Stimulated activated CD4-positive, alpha-beta T cell treated with anti-CD3 and anti-CD28 coated beads, Interleukin-2, amount 100 ng/mL, for 24 hours (primary cell): Measurements from ENCODE around the gene GNPDA1.
A peak's percentile ranks its signal among the peaks of the same experiment; 100 is the strongest.

Experiments
- DNase-seq, 2 donors: peaks; one replicate each; pipeline ENCODE4 v3.0.0-alpha.2; 2020

The GNPDA1 gene

DNA sequence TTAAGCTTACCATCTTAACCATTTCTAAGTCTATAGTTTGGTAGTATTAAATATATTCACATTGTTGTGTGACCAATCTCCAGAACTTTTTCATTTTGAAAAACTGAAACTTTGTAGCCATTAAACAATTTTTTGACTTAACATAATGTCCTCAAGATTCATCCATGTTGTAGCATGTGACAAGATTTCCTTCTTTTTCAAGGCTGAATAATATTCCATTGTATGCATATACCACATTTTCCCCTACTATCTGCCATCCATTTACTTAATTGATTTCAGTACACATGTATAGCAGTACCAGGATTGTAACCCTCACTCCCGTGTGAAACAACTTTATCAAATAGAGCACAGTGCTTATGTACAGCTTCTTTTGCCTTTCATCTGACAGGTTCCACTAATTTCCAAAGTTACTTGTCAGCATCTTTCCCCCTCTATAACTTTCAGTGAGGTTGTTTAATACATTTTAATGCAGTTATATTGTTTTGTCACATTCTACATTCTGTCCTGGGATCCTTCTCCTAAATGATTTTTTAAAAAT lies 7.4 kb upstream of the GNPDA1 start:
- DNase-seq: no peak

DNA sequence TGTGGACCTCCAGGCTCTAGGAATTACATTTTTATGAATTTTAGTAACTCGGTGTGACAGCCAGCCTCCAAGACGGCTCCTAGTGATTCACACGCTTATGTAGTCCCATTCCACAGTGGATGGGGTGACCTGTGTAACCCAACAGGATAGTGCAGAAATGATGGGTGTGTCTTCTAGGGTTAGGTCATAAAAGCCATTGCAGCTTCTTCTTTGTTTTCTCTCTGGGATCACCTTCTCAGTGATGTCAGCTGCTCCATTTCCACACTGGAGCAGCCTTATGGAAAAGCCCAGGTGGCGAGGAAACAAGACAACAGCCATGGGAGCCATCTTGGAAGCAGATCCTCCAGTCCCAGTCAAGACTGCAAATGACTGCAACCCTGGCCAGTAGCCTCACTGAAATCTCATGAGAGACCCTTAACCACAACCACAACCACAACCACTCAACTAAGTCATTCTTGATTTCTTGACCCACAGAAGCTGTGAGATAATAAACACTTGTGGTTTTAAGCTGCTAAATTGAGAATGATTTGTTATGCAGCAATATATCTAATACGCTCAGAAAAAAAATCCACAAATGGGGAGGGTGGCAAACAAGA lies 5.1 kb upstream of the GNPDA1 start:
- no peak for DNase-seq

DNA sequence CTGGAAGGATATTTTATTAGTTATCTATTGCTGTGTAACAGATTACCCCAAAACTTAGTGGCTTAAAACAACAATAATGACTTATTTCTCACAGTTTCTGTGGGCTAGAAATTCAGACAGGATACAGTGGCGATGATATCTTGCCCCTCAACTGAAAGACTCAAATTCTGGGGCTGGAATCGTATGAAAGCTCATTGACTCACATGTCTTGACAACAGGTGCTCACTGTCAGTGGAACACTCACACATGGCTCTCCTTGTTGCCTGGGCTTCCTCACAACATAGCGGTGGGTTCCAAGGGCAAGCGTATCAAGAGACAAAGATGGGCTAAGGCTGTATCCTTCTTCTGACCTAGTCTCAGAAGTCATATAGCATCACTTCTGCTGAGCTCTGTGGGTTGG lies 3.7 kb upstream of the GNPDA1 start:
- DNase-seq: peak; percentile 45 to 57

DNA sequence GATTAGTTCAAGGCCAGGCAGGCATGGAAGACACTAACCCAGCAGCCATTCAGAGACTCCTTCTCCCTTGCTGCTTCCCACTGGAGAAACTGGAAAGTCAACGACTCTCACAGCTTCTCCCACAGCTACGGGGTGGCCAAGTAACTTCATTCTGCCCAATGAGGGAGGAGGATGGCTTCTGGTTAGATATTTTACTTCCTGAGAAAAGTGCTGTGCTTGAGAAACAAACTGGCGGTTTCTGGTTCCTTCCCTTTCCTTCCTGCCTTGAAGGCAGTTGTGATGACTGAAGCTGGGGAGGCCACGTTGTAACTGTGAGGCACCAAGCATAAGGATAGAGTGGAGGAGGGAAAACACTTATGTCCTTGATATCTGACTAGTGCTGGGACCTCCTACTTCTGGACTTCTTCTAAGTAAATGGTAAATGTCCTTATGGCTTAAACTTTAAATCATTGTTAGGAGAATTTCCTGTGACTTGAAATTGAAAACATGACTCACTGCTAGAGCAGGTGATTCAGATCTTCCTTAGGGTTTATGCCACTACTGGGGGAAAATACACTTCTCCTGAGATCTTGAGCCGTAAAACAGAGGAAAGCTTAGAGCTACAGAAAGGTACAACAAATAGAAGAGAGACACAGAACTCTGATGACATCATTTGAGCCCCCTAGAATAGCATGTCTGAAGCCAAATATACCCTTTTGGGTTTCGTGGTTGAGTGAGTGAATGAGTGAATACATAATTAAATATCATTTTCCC lies 3.1 kb upstream of the GNPDA1 start:
- peak; percentile 56 to 57 for DNase-seq

DNA sequence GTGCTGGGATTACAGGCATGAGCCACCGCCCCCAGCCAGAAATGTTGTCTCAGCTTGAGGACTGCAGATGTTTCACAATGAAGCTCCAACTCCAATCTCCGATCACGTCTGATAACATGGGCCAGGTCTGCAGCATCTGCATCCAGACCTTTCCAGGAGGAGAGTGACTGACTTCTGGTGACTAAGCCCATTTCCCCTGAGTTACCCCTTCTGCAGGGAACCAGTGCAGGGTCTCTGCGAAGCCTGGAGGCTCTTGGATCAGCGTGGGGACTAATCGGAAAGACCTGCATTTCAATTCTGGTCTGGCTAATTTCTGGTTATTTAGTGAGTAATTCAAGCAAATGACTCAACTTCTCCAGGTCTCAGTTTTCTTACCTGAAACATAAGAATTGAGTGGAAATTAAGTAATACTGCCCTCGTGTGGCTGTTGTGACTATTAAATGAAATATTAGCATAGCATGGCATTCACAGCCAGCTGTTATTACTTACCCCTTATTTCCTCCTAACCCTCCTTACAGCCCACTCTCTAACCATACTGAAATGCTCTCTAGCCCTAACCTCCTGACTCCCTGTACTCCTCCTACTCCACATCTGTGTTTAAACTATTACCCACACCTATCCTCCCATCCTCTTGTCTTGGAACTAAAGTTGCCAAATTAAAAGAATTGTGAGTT lies 2.2 kb upstream of the GNPDA1 start:
- peak; percentile 62 to 64 for DNase-seq

DNA sequence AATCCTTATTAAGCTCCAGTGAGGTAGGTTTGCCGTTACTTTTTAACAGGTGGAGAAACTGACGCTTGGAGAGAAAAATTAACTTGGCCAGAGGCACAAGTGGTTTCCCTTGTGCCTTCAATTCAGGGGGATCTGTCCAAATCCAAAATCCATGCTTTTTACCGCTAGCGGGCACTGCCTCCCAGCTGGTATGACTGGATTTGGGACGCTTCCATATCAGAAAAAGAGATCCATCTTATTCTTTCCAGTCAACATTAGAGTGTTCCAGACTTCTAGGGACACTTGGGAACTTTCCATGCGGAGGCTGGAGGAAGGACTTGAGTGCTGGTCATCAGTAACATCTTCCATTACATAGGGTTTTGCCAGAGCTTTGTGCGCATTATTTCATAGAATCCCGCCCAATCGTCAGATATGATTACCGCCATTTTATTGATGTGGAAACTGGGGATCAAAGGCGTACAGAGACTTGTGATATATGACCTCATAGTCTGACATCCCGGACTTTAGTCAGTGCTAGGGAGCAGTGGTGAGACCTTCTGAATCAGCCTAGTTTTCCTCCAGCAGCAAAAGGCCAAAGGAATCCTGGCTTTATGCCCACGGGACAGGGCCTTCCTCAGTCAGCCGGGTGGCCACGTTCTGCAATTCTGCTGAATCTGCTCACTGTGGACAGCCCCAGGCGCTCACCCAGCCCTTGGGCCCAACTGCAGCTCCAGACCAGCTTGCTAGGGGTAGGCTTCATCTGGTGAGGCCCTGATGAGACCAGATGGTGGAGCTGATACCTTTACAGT lies 1.1 kb upstream of the GNPDA1 start:
- DNase-seq: peak in 1 of 2 donors; percentile 33

DNA sequence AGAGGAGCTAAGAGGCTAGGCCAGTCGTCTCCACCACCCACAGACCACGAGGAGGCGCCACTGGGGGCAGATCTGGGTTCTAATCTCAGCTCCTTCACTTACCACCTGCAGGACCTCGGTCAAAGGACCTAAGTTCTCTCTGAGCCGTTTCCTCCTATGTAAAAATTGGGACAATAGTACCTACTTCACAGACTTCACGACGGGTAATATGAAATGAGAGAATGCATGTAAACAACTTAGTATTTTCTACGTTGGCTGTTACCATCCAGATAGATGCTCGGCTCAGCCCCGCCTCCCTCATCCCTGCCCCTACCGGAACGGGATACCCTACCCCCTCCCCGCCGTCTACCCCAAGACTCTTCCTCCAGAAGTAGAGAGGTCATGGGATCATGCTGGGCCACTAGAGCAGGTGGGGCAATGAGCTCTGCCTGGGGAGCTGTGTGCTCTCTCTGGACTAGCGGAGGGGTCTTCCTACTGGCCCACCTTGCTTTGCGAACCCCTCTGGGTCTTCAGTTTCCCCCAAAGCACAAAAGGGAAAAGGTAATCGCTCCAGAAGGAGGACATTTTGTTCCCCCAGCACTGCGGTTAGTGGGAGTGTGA lies 541 bp downstream of the GNPDA1 start:
- peak; percentile 78 to 81 for DNase-seq

DNA sequence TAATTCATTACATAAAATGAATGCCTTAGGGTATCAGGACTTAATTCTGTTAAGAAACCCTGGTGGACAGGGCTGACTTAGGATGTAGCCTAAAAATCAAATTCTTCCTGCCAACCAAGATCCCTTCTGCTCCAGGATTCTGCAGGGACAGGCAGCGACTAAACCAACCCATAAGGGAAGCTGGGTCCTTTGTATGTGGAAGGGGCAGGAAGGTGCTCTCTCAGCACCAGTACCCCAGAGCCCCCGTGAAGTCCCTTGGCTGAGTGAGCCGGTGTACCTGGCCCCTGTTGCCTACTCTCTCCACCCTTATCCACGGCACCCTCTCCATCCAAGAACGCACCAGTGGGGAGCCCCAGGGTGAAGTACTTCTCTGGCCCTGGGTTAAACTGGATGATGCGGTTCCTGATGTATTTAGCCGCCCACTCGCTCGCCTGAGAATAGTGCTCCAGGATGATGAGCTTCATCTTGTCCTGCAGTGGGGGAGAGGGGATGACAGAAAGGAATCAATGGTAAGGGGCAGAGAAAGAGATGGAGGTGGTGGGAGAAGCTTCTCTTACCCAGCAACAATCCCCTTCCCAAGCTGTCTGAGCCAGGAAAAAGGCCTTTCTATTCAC lies 1.1 kb downstream of the GNPDA1 start:
- DNase-seq: no peak

DNA sequence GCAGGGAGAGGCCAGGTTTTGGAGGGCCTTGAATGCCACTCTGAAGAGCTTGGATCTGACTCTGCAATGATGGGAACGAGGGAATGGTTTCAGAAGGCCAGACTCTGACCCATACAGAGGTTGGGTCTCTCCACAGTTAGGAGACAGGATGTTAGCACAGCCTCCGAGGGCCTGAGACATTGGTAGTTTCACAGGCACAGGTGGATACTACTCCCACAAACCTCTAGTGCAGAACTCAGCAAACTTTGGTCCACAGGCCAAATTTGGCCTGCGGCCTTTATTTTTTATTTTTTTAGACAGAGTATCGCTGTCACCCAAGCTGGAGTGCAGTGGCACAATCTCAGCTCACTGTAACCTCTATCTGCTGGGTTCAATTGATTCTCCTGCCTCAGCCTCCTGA lies 2.9 kb downstream of the GNPDA1 start:
- no peak for DNase-seq

DNA sequence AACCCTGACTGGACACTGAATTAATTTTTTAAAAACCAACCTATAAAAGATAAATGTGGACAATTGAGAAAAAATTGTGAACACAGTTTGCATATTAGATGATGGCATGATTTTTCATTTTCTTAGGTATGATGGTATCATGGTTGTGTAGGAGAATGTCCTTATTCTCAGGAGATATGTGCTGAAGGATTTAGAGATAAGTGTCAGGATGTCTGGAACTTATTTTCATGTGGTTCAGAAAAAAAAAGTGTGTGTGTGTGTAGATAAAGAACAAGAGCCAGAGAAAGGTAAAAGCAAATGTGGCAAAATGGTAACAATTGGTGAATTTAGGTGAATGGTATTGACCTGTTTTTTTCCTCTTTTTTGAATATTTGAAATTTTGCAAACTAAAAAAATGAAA lies 4.0 kb downstream of the GNPDA1 start:
- DNase-seq: no peak

DNA sequence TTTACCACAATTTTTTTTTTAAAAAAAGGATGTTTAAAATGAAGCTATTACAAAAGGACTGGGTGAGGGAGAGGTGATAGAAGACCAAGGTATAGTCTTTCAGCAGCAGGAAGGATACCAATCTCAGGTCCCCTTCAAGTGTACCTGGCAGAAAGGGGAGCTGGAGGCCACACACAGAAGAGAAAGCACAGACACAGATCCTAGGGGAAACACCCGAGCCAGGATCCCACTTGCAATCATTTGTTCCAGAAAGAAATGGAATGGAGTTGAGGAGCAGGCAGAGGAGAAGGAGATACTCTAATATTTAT lies 5.6 kb downstream of the GNPDA1 start:
- DNase-seq: no peak

DNA sequence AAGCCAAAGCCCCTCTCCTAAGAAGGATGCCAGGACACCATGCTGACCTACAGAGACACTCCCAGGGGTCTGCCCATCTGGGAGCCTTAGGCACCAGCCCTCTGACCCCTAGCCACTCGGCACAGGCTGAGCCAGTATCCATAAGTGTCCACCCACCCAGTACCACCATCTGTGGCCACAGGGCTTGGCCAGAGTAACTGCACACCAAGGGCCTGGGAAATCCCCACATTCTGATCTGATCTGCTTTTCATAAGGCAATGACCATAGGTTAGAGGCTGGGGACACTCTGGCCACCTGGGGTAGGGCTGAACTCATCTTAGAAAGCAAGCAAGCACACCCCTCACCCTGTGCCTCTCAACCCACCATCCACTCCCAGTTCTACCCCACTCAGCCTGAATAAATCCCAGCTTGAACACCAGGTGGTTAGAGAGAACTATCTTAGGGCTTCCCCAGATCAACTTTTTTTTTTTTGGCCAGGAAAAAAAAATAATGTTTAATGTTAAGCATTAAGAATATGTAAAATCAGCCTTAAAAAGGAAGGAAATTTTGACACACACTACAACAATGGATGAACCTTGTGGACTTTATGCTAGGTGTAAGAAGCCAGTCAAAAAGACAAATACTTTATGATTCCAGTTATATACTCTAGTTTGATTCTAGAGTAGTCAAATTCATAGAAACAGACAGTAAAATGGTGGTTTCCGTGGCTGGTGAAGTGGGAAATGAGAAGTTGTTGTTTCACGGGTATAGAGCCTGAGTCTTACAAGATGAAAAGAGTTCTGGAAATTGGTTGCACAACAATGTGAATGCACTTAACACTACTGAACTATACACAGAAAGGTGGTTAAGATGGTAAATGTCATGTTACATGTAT lies 6.2 kb downstream of the GNPDA1 start:
- no peak for DNase-seq

DNA sequence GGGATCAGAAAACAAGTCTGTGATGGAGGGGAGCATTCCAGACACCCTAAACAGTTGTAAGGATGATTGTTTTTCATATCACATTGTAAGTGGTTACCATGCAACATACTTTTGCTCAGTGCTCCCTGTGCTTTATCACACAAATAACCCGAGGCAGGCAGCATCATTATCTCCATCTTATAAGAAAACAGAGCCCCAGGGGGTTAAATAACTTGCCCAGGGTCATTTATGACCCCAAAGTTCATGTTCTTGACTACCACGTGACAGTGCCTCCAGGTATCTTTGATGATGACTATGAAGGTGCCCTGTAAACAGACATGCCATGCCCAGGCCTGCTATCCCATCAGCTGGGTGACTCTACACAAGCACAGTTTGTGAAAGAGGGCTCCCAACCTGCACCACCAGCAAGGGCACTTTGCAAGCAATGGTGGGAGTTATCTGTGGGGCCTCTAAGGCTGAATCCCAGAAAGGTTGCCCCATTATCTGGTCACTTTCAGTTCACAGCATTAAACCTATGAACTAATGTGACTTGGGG lies 9.5 kb downstream of the GNPDA1 start:
- DNase-seq: no peak

DNA sequence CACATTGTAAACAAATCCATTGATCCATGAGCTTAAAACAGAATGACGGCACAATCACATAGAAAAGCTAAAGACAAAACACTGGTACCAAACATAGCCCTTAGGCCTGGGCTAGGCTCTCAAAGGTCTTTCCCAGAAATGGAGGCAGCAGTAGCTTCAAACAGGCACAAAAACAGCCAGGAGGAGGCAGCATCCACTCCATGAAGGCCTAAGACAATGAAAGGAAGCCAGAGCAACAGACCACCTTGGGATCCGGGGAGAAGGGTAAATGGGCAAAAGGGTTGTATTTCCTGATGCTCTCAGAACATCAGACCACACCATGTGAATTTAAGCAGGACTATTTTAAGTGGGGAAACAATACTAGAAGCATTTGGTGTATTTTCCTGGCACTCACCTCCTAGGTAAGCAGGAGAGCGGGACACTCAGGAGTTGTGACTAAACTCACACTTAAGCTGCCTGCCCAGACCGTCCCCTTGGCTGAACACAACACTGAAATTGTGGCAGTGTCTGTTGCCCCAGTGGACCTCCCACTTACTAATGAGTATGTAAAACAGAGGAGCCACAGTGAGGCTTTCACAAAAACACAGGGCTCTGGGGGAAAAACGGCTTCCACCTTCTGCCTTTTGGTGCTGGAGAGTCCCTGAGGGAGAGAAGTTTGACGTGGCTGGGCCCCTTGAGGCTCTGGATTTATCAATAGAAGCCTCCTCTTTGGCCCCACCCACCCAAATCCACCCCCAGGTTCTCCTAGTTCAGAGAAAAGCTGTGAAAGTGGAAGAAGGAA lies 11.9 kb downstream of the GNPDA1 start:
- DNase-seq: no peak

DNA sequence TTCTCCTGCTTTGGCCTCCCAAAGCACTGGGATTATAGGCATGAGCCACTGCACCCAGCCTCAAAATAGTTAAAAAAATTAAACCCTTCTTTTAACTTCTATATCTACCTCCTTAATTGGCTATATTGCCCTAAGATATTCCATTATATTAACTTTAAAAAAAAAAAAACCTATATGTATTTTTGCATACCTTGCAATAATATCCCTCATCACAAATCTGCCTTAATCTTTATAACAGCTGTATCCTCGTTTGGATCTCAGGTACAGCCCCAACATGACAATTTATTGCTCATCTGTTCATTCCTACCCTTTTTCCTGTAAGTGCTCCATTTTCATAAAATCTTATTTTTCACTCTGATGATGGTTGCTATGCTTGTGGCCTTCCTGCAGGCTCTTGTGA lies 12.7 kb downstream of the GNPDA1 start:
- DNase-seq: no peak

DNA sequence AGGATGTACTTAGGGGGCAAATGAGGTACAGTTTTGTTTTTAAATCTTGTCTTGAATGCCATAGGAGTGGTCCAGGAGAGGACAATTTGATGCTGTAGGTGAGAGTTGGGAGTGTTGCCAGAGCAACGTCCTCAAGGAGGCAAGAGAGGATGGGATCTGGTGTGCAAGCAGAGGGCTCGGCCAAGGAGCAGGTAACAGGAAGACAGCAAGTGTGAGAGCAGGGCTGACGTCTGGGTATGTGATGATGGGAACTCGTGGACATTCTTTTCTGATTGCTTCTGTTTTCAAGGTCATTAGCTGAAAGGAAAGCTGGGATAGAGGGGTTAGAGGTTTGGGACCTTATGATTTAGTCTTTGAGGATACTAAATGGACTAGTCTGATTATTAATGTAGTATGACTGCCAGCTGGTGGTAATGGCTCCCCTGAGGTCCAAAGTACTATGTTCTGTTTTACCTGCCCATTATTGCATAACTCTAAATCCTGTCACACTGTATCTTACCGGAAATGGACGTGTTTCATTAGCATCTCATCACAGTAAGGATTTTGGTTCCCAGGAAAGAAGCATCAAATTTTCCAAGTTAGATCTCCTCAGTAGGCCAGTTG lies 15.4 kb downstream of the GNPDA1 start:
- DNase-seq: no peak

DNA sequence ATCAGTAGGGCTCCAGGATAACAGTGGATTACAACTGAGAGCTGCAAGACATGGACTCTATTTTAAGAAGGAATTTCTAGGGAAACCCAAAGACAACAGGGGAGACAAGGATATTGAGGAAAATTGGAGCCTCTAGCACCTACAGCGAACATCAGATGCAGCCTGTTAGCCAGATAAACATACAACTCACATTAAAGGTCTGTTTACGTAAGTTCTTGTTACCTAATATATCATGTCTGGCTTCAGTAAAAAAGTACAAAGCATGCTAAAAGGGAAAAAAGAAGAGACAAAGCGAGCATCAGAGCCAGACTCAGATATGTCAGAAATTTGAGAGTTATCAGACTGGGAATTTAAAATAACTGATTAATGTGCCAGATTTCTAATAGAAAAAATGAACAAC lies 17.2 kb downstream of the GNPDA1 start:
- no peak for DNase-seq

DNA sequence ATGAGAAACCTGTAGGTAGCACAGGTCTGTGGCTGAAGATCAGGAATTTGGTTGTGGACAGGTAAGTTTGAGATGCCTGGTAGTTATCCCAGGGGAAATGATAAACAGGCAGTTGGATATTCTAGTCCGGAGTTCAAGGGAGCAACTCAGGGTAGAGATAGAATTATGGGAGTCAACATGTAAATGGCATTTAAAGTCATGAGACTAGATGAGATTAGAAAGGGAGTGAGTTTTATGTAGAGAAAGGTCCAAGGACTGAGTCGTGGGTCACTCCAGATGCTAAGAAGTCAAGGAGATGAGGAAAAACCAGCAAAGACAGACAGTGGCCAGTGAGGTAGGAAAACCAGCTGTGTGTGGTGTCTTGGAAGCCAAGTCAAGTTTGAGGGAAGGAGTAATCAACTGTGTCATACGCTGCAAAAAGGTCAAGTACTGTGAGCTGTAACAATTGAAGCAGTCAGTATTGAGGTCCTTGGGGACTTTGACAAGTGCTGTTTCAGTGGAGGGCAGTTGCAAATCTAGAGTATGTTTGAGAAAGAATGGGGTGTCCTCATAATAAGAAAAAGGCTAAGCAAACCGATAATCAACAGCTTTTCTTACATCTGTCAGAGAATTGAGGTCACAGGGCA lies 18.2 kb downstream of the GNPDA1 start:
- no peak for DNase-seq

DNA sequence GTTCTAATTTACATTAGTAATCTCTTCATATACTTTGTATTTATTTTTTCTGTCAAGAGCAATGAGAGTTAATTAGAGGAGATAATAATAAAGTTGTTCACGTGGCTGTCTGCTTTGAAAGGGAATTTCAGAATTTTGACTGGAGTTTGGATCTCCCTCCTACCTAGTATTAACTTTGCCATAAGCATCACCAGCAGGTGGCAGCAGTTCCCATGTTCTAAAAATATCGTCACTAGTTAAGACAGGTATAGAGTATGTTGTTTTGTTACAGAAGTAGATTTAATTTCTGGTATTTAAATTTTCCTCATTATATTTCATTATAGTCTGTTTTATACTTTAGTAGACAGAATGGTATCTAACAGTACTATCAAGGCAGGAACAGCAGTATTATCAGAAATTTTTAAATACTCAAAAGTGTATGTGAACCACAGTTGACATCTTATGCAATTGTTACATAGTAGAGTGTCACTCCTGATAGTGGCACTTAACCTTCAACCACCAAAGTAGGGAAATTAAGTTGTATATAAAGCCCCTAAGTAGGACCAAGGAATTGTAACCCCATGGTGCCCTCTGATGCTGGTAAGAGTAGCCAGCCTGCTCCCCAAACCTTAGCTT lies 20.4 kb downstream of the GNPDA1 start:
- peak; percentile 84 to 90 for DNase-seq
